Nephron progenitor cell (in vitro differentiated cells): ENCODE results near the gene POU6F2.
A peak's percentile ranks its signal among the peaks of the same experiment; 100 is the strongest.

ENCODE experiments used
- DNase-seq: peaks from one replicate; pipeline ENCODE4 v3.0.0; 2021
- H3K27ac Mint-ChIP-seq: 2 replicates; pipeline ENCODE4 v1.8.0; 2021; ENCODE audit warnings: mild to moderate bottlenecking, moderate library complexity, mixed read lengths
- H3K27me3 Mint-ChIP-seq: 2 replicates; pipeline ENCODE4 v1.8.0; 2021; ENCODE audit warnings: mild to moderate bottlenecking, low read depth, mixed read lengths; ENCODE audit not compliant: poor library complexity
- H3K36me3 Mint-ChIP-seq: 2 replicates; pipeline ENCODE4 v1.8.0; 2021; ENCODE audit warnings: low read depth, mixed read lengths
- H3K4me1 Mint-ChIP-seq: 2 replicates; pipeline ENCODE4 v1.8.0; 2021; ENCODE audit warnings: mixed read lengths
- H3K4me3 Mint-ChIP-seq: 2 replicates; pipeline ENCODE4 v1.8.0; 2021; ENCODE audit warnings: mild to moderate bottlenecking, moderate library complexity, mixed read lengths
- H3K9me3 Mint-ChIP-seq: 2 replicates; pipeline ENCODE4 v1.8.0; 2021; ENCODE audit warnings: mild to moderate bottlenecking, moderate library complexity, mixed read lengths
- CTCF ChIP-seq: fragments of 200-600 bp; sonication (generic); IDR thresholded peaks from 2 replicates; pipeline ENCODE4 v1.5.0; 2021; ENCODE audit warnings: antibody characterized with exemption

Gene POU6F2

GRCh38 chr7:39407137-39407536, 429.4 kb downstream of the POU6F2 start:
- H3K27ac Mint-ChIP-seq, result no peak overlapping the region
- TF ChIP-seq CTCF, result no peak
- no peaks in the 10 kb centered on the region for H3K9me3 Mint-ChIP-seq
- peak; percentile 28 for DNase-seq
- peaks cover 4% of the 10 kb centered on the region for H3K27me3 Mint-ChIP-seq
- H3K36me3 Mint-ChIP-seq, result no peaks in the 10 kb centered on the region
- peaks cover 34% of the 10 kb centered on the region for H3K4me1 Mint-ChIP-seq
- no peak overlapping the region for H3K4me3 Mint-ChIP-seq

GRCh38 chr7:39407723-39408122, 430.0 kb downstream of the POU6F2 start:
- Mint-ChIP-seq H3K4me3 (no peak overlapping the region), H3K27me3 (peaks cover 4% of the 10 kb centered on the region), H3K9me3 (no peaks in the 10 kb centered on the region), H3K36me3 (no peaks in the 10 kb centered on the region), H3K27ac (no peak overlapping the region), H3K4me1 (peaks cover 34% of the 10 kb centered on the region)
- TF ChIP-seq CTCF, result no peak
- no peak for DNase-seq

GRCh38 chr7:39408906-39409305, 431.2 kb downstream of the POU6F2 start:
- no peak overlapping the region for H3K27ac Mint-ChIP-seq
- DNase-seq, result no peak

GRCh38 chr7:39410582-39410981, 432.9 kb downstream of the POU6F2 start:
- Mint-ChIP-seq H3K4me3 (no peak overlapping the region), H3K36me3 (no peaks in the 10 kb centered on the region), H3K27me3 (peaks cover 7% of the 10 kb centered on the region), H3K9me3 (no peaks in the 10 kb centered on the region), H3K27ac (no peak overlapping the region), H3K4me1 (peaks cover 33% of the 10 kb centered on the region)
- no peak for DNase-seq
- no peak for TF ChIP-seq CTCF

More at GRCh38 chr7:39408906-39409305, 431.2 kb downstream of the POU6F2 start:
- Mint-ChIP-seq H3K4me1 (peaks cover 37% of the 10 kb centered on the region), H3K4me3 (no peak overlapping the region), H3K27me3 (peaks cover 4% of the 10 kb centered on the region), H3K36me3 (no peaks in the 10 kb centered on the region), H3K9me3 (no peaks in the 10 kb centered on the region)
- TF ChIP-seq CTCF, result no peak

GRCh38 chr7:39413636-39414223, 436.0 kb downstream of the POU6F2 start:
- Mint-ChIP-seq H3K9me3 (no peaks in the 10 kb centered on the region), H3K36me3 (no peaks in the 10 kb centered on the region), H3K4me1 (peaks cover 7% of the 10 kb centered on the region), H3K27me3 (peaks cover 12% of the 10 kb centered on the region), H3K27ac (no peak overlapping the region), H3K4me3 (peak overlapping the region; percentile 92)
- DNase-seq, result peak; percentile 26
- TF ChIP-seq CTCF, result no peak
